Activated T-cell treated with anti-CD3 and anti-CD28 coated beads, Interleukin-2, amount 50 U/mL, for 24 hours (primary cell): Measurements from ENCODE around the gene PSMA3.

Experiments
- DNase-seq: peaks from one replicate; pipeline ENCODE4 v3.0.0-alpha.2; 2020
- H3K27ac Mint-ChIP-seq: 2 replicates; pipeline ENCODE4 v1.8.0; 2020; ENCODE audit warnings: mild to moderate bottlenecking, mixed read lengths
- H3K27me3 Mint-ChIP-seq: 2 replicates; pipeline ENCODE4 v1.8.0; 2020; ENCODE audit warnings: mixed read lengths
- H3K36me3 Mint-ChIP-seq: 2 replicates; pipeline ENCODE4 v1.8.0; 2020; ENCODE audit warnings: low read depth, mixed read lengths
- H3K4me1 Mint-ChIP-seq: 2 replicates; pipeline ENCODE4 v1.8.0; 2020; ENCODE audit warnings: low read depth, mixed read lengths
- H3K4me3 Mint-ChIP-seq: 2 replicates; pipeline ENCODE4 v1.8.0; 2020; ENCODE audit warnings: mild to moderate bottlenecking, moderate library complexity, mixed read lengths
- H3K9me3 Mint-ChIP-seq: 2 replicates; pipeline ENCODE4 v1.8.0; 2020; ENCODE audit warnings: mixed read lengths

The PSMA3 gene

DNA sequence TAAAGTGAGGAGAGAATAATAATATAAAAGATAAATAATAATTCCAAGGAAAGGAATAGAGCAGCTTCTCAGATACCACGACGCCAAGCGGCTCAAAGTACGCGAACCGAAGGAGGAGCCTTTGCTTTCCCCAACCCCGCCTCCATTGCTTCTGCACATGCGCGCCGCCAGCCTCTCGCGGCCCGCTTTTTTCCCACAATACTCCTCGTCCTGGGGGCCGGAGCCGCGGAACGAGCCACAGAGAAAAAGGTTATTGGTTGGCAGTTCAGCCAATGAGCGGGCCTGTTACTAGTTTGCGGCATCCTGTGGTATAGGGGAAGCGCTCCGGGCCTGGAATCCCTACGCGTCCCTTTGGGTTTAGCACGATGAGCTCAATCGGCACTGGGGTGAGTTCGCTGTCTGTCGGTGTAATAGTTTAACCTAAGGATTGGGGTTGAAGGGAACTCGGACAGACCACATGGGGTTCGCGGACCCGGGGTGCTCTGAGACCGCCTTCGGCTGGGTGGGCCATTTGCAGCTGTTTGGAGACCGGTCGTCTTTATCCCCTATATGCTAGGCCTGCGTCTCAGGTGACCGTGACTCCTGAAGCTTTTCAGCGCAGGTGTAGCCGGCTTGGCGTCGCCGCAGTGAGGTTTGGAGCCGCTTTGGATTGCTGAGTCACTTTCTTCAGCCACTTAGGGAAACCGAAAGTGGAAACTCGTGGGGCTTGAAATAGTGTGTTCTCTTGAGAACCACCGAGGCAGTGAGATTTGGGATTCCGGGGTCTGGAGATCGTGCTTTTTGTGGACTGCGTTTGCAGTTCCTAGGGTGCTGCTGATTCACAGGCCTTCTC lies at the start of gene PSMA3:
PSMA3 (plus strand) TSS at position 288 of the 832 bp plus-strand sequence; CDS start at position 366, 78 bp downstream.
- Mint-ChIP-seq H3K4me3 (peak within 1 kb of the TSS; percentile 86), H3K4me1 (peaks cover 44% of the 10 kb centered on the region)

DNA sequence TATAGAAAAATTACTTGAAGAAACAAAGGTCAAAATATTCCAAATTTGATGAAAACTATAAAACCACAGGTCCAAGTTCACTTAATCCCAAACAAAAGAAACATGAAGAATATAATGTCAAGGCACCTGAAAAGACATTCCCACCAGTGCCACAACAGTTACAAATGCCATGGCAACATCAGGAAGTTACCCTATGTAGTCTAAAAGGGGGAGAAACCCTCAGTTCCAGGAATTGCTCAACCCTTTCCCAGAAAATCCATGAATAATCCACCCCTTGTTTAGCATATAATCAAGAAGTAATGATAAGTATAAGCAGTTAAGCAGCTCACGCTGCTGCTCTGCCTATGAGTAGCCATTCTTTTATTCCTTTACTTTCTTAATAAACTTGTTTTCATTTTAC lies 48.4 kb upstream of the PSMA3 start:
- no peaks in the 10 kb centered on the region for H3K9me3 Mint-ChIP-seq
- H3K27me3 Mint-ChIP-seq: no peaks in the 10 kb centered on the region
- DNase-seq: no peak
- peaks cover 9% of the 10 kb centered on the region for H3K36me3 Mint-ChIP-seq
- H3K4me3 Mint-ChIP-seq: no peak overlapping the region
- H3K27ac Mint-ChIP-seq: no peak overlapping the region
- peaks cover 29% of the 10 kb centered on the region for H3K4me1 Mint-ChIP-seq

More for the DNA sequence above, at the start of gene PSMA3:
- H3K9me3 Mint-ChIP-seq: no peaks in the 10 kb centered on the region
- peak within 1 kb of the TSS; percentile 100 for H3K27ac Mint-ChIP-seq
- H3K27me3 Mint-ChIP-seq: no peaks in the 10 kb centered on the region
- H3K36me3 Mint-ChIP-seq: peaks cover 57% of the 10 kb centered on the region
- peak; percentile 97 for DNase-seq

DNA sequence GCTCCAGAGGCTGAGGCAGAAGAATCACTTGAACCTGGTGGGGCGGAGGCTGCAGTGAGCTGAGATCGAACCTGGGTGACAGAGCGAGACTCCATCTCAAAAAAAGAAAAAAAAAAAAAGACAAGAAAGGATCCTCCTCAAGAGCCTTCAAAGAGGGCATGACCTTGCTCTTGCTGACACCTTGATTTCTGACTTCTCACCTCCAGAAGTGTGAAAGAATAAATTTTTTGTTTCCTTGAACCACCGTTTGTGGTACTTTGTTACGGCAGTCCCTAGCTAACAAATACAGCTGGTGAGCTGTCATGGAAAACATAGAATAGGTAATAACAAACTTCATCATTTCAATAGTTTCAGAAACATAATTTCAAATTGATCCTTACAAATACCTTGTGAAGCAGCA lies 46.6 kb upstream of the PSMA3 start:
- no peak for DNase-seq
- Mint-ChIP-seq H3K27me3 (no peaks in the 10 kb centered on the region), H3K27ac (peak overlapping the region; percentile 67), H3K9me3 (no peaks in the 10 kb centered on the region), H3K36me3 (peaks cover 12% of the 10 kb centered on the region), H3K4me1 (peaks cover 38% of the 10 kb centered on the region), H3K4me3 (peak overlapping the region; percentile 15)

DNA sequence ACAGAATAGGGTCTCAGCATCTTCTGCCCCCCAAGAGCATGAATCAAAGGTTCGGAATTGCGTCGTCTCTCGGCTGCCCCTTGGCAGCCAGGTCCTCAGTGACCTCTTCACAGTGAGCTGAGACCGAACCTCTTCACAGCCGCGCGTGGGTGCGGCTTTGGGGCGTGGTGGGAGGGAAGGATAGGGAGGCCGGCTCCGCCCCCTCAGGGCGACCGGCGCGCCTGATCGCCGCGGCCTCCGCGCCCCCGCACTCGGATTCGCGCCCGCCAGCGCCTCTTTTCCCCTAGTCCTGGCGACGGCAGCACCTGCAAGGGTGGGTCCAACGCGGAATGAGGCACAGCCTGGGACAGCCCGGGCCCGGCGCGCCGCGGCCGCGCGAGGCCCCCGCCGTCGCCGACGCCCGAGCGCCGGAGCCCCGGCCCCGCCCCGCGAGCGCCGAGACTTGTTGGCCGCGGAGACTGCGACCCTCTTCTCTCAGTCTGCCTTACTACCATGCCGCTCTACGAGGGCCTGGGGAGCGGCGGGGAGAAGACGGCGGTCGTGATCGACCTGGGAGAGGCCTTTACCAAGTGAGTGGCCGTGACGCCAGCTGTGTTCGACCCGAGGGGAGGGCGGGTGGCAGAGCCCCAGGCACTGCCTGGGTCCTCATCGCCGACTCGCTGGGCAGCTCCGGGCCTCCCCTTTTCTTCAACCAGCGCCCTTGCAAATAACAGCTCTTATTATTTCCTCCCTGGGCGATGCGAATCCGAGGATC lies 44.7 kb upstream of the PSMA3 start, which contains the start of gene ACTR10:
ACTR10 (plus strand) TSS at position 424 of the 754 bp plus-strand sequence; CDS start at position 493, 69 bp downstream.
- Mint-ChIP-seq H3K4me3 (peak within 1 kb of the TSS; percentile 97), H3K36me3 (peaks cover 25% of the 10 kb centered on the region), H3K9me3 (no peaks in the 10 kb centered on the region), H3K27me3 (no peaks in the 10 kb centered on the region), H3K4me1 (peaks cover 42% of the 10 kb centered on the region), H3K27ac (peak within 1 kb of the TSS; percentile 96)
- DNase-seq: peak; percentile 95

DNA sequence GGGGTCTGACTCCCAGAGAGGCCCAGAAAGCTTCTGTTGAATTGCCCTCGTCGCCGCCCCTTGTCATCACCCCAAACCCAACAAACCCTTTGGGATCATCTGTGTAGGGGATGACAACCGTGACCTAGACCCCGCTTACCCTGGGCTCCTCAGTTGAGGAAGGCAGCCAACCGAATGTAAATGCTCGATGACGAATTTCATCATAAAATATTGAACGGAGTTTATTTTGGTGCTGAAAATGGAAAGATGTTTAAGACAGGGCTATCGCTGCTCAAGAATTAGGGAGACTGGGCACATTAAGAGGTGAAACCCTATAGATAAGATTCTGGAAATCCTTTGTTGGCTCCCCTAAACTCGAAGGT lies 44.2 kb upstream of the PSMA3 start:
- no peak for DNase-seq
- Mint-ChIP-seq H3K9me3 (no peaks in the 10 kb centered on the region), H3K4me1 (peaks cover 42% of the 10 kb centered on the region), H3K4me3 (peak overlapping the region; percentile 97), H3K27me3 (no peaks in the 10 kb centered on the region), H3K27ac (peak overlapping the region; percentile 96), H3K36me3 (peaks cover 29% of the 10 kb centered on the region)

DNA sequence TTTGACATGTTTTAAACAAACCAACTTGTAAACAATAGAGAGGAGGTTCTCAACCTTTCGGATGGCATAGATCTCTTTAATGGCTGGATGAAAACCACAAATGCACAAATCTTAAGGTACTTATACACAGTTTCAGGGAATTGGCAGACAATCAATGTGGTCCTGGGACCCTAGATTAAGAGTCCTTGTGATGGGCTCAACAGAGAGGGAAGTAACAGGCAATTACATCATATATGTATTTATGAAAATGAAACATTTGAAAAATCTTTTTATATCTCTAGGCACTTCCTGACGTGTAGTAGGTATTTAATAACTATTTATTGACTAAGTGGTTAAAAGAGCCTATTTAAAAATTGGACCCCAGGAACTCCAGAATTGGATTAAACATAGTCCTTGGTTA lies 43.8 kb upstream of the PSMA3 start:
- no peaks in the 10 kb centered on the region for H3K9me3 Mint-ChIP-seq
- DNase-seq: no peak
- peaks cover 41% of the 10 kb centered on the region for H3K4me1 Mint-ChIP-seq
- H3K36me3 Mint-ChIP-seq: peaks cover 33% of the 10 kb centered on the region
- H3K27me3 Mint-ChIP-seq: no peaks in the 10 kb centered on the region
- peak overlapping the region; percentile 97 for H3K4me3 Mint-ChIP-seq
- peak overlapping the region; percentile 96 for H3K27ac Mint-ChIP-seq

DNA sequence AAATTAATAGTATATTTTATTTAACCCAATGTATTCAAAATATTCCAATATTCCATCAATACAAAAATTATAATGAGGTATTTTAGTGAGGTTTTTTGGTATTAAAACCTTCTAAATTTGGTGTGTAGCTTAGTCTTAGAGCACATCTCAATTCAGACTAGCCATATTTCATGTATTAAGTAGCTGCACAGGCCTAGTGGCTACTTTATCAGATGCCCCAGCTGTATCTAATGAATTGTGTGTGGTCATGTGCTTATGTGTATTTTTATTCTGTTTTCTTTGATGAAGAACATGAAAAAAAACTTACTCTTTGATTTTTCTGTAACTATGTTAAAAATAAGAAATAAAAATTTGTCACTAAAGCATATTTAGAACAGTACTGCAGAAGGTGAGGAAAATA lies 31.5 kb upstream of the PSMA3 start:
- DNase-seq: no peak
- H3K36me3 Mint-ChIP-seq: peaks cover 82% of the 10 kb centered on the region
- no peak overlapping the region for H3K27ac Mint-ChIP-seq
- no peaks in the 10 kb centered on the region for H3K27me3 Mint-ChIP-seq
- no peak overlapping the region for H3K4me3 Mint-ChIP-seq
- no peaks in the 10 kb centered on the region for H3K9me3 Mint-ChIP-seq
- H3K4me1 Mint-ChIP-seq: peaks cover 5% of the 10 kb centered on the region

DNA sequence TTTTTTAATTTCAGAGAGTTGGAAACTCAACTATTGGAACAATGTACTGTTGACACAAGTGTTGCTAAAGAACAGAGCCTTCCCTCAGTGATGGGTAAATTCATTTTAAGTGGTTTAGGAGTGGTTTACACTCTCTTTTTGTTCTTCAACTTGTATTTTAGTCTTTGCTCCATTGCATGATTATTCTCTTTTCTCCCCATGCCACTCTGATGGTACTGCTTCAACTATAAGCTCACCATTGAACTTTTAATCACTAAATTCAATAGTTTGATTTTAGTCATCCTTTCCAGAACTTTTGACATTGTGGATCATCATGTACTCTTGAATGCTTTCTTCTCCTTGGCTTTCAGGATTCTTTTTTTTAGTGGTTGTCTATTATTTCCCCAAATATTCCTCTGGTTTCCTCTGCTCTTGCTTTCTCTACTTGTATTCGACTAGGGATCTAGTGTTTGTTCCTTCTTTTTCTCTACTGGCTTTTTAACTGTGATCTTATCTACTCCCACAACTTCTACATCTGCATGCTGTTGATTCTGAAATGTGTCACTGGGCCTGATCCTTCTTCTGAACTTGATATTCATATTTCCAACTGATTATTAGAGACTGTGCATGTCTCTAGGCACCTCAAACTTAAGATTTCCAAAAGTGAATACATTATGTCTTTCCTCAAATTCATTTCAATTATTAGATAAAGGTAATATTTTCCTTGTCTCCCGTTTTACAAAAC lies 29.3 kb upstream of the PSMA3 start:
- no peak overlapping the region for H3K4me3 Mint-ChIP-seq
- H3K4me1 Mint-ChIP-seq: peaks cover 5% of the 10 kb centered on the region
- no peak for DNase-seq
- peaks cover 70% of the 10 kb centered on the region for H3K36me3 Mint-ChIP-seq
- peak overlapping the region; percentile 65 for H3K27ac Mint-ChIP-seq
- H3K27me3 Mint-ChIP-seq: no peaks in the 10 kb centered on the region
- H3K9me3 Mint-ChIP-seq: no peaks in the 10 kb centered on the region

DNA sequence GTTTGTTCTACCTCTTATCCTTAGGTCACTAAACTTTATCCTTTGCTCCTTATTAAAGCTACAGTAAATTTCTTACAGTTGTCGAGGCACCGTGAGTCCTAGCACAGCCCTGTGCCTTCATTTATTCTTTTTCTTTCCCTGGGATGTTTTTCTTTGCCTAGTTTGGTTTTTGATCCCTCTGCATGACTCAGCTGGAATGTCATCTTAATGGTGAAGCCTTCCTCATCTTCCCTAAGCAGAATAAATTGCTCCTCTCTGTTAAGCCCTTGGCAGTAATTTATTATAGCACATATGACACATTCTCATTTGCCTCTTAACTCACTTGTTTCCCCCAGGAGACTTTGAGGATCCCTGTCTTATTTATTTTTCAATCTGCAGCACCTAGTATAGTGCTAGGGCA lies 28.1 kb upstream of the PSMA3 start:
- H3K36me3 Mint-ChIP-seq: peaks cover 66% of the 10 kb centered on the region
- no peaks in the 10 kb centered on the region for H3K9me3 Mint-ChIP-seq
- peak overlapping the region; percentile 10 for H3K27ac Mint-ChIP-seq
- no peaks in the 10 kb centered on the region for H3K27me3 Mint-ChIP-seq
- no peak overlapping the region for H3K4me3 Mint-ChIP-seq
- H3K4me1 Mint-ChIP-seq: peaks cover 5% of the 10 kb centered on the region
- no peak for DNase-seq

DNA sequence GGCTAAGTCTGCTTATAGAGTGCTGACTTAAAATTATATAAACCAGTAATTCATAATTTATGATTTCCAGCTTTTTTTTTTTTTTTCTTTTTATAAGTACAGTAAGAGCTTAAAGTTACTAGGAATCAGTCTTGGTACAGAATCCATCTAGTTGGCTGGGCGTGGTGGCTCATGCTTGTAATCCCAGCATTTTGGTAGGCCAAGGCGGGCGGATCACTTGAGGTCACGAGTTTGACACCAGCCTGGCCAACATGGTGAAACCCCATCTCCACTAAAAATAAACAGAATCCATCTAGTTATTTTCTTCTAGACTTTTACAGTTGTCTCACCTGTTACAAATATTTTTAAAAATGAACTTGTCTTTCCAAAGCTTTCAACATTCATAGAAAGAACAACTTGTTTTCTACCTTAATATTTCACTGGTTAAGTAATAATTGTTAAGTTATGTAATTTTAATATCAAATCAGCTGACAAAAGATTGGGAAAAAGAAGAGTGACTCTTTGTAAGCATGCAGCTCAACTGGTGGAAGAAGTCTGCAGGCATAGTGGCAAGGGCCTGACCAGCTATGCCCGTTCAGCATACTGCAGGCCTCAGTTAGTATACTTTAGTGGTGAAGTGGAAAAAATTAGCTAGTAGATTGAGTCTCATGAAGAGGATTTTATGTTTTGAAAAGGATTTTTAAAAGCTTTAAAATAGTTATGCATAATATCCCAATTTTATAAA lies 17.4 kb upstream of the PSMA3 start:
- DNase-seq: no peak
- H3K27ac Mint-ChIP-seq: no peak overlapping the region
- H3K4me1 Mint-ChIP-seq: no peaks in the 10 kb centered on the region
- H3K27me3 Mint-ChIP-seq: no peaks in the 10 kb centered on the region
- H3K4me3 Mint-ChIP-seq: no peak overlapping the region
- peaks cover 50% of the 10 kb centered on the region for H3K36me3 Mint-ChIP-seq
- no peaks in the 10 kb centered on the region for H3K9me3 Mint-ChIP-seq

DNA sequence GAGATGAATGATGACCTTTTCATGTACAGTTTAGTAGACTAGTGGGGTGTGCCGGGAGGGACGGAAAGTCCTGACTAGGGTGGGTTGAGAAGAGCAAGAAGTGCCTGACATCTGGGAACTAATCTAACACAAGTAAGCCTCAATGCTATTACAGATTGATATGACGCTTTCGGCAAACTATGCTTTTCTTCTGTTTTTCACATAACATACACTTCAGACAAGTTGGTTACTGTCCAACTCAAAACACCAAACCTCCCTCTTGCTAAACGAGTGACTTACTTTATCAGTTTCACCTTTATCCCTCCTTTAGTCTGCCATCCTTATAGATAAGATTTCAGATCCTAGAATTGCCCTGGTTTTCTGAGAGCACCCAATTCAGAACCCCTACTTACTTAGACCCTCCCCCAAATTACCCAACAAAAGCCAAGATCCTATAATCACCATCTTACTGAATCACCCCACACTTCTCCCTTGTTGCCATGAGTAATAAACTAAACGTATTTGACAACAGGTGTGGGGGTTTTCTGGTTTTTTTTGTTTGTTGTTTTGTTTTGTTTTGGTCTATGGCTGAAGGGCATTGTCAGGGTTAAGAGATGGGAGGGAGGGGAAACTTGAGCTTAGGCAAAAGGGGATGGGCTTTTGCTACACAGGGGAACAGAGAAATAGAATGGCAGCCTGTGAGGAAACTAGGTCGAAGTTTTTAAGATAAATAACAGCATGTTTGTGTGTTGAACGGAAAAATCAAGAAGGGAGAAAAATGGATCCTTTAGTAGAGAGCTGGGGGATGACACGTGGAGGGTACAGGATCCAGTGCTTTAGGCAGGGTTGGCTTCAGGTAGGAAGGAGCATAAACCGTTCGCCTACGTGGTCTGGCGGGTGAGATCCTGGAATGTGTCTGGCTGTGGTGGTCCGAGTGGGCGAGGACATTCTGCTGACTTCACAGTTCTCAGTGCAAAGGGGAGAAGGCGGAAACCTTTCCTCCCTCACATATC lies 6.1 kb upstream of the PSMA3 start:
- H3K9me3 Mint-ChIP-seq: no peaks in the 10 kb centered on the region
- no peak for DNase-seq
- H3K36me3 Mint-ChIP-seq: peaks cover 26% of the 10 kb centered on the region
- no peak overlapping the region for H3K27ac Mint-ChIP-seq
- no peaks in the 10 kb centered on the region for H3K27me3 Mint-ChIP-seq
- H3K4me1 Mint-ChIP-seq: peaks cover 19% of the 10 kb centered on the region
- H3K4me3 Mint-ChIP-seq: no peak overlapping the region

DNA sequence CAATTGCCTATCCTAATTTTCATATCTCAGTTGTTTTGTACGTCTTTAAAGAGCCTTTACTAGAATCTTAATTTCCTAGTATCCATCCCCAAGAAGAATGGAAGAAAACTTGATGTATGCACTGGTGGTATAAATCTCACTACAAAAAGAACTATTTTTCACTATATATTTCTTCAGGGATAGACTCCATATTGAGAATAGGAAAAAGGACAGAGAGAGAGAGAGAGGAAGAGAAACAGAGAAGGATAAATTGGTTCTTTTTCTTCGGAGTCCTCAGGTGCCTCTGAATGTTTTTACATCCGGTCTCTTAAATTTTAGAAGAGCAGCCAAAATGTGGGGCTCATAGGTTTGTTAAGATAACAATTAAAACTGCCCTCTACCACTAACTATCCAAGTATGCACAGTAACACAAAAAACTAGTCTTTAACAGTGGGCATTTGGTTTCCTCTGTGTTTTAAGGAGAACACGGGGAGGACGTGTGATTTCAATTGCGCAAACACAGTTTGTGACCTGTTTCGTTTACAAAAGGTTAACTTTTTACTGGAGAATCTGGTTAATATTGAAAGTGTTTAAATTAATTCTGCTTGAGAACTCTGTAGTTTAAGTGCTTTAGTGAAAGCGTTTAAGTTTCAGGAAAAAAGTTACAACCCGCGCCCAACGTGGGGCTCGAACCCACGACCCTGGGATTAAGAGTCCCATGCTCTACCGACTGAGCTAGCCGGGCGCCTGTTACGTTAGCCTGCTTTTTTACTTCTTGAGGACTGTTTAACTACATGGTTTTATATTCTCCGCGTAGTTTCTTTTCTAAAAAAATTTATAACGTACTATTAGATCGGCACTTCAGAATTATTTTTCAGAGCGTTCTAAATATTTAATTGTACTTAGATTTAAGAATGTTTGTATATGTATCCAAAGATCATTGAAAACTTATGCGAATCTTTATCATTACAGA lies 5.1 kb upstream of the PSMA3 start:
- H3K4me3 Mint-ChIP-seq: no peak overlapping the region
- peak; percentile 87 for DNase-seq
- H3K27me3 Mint-ChIP-seq: no peaks in the 10 kb centered on the region
- peaks cover 25% of the 10 kb centered on the region for H3K4me1 Mint-ChIP-seq
- H3K36me3 Mint-ChIP-seq: peaks cover 22% of the 10 kb centered on the region
- H3K27ac Mint-ChIP-seq: no peak overlapping the region
- no peaks in the 10 kb centered on the region for H3K9me3 Mint-ChIP-seq
